HG03521 (cell line): Measurements from ENCODE around the gene GRHPR.
"Not testable (repeated sequence)": the region's sequence is repeated elsewhere in the genome, so short reads cannot be mapped to it uniquely, and the experiment has no call there.

ENCODE experiments used
- ATAC-seq: cut with Tn5 transposase; IDR thresholded peaks from one replicate; pipeline ENCODE4 v1.9.1; 2021; ENCODE audit warnings: mild to moderate bottlenecking, moderate library complexity; ENCODE audit not compliant: unreplicated experiment

GRHPR gene

DNA sequence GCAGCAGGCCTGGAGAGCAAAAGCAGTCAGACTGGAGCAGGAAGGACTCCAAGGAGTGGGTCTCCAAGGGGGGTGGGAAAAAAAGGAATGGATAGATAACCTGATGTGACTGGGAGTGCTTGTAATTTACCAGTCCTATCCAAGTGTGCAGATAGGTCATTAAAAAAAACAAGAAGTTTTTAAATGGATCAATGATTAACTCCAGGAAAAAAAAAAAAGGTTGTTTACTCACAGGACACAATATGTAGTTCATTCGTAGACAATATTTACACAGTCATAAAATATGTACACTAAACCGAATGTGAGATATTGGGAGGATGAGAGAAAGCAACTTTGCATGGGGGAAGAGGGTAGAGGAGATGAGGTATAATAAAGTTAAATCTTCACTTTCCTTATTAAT, 22.4 kb downstream of the GRHPR start:
- no peak for ATAC-seq

DNA sequence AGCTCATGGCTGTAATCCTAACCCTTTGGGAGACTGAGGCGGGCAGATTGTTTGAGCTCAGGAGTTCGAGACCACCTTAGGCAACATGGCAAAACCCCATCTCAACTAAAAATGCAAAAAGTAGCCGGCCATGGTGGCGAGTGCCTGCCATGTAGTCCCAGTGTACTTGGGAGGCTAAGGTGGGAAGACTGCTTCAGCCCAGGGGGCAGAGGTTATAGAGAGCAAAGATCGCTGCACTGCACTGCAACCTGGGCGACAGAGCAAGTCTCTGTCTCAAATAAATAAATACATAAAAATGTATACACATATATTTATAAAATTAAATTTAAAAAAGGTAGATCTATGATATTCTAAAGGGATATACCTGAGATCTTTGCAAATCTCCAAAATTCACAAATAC, 23.3 kb downstream of the GRHPR start:
- ATAC-seq: no peak

DNA sequence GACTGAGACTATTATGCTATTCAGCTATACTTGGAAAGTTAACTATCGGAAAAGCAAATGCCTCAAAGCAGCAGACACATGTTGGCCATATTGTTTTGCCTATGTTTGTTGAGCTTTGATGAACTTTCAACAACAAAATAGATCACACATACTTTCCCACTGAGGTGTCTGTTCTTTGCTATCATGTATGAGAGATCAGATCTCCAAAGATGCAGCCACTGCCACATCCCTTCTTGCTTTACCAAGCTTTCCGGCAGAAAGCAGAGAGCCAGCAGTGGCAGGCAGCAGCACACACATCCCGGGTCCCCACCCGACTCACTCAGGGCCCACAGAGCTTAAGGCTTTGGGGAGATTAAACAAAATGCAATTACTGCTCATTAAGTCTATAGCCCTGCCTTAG, 23.9 kb downstream of the GRHPR start:
- ATAC-seq: no peak

DNA sequence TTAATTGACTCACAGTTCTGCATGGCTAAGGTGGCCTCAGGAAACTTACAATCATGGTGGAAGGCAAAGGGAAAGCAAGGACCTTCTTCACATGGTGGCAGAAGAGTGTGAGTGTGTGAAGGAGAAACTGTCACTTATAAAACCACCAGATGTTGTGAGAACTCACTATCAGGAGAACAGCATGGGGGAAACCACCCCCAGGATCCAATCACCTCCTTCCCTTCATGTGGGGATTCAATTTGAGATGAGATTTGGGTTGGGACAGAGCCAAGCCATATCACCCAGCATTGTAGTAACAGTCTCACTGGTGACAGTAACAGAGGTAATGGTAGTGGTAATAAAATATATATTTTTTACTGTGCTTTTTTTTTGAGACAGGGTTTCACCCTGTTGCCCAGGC, 24.6 kb downstream of the GRHPR start:
- ATAC-seq: no peak

DNA sequence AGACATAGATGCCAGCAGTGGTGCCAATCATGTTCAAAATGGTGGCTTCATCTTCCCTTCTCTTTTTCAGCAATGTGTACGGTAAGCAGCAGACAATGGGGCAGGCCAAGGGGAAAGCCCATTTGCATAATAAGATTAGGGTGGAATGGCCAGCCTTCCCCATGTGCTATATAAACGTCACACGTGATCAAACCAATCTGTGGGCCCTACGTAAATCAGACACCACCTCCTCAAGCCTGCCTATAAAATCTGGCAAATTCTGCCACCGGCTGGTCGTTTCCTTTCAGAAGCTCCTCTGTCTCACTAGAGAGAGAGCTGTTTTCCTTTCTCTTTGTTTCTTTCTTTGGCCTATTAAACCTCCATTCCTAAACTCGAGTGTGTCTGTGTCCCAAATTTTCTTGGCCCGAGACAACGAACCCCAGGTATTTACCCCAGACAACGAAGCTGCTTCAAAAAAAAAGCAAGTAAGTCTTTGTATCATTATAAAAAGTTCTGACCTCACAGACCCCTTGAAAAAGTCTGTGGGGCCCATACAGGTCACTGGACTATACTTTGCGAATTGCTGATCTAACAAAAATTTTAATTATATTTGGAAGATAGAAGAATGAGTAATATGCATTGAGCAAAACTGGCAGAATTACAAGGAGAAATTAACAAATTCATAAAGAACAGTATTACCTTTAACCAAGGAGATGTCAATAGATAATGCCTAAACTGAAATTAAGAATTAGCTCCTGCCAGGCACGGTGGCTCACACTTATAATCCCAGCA, 27.6 kb downstream of the GRHPR start:
- no peak for ATAC-seq

DNA sequence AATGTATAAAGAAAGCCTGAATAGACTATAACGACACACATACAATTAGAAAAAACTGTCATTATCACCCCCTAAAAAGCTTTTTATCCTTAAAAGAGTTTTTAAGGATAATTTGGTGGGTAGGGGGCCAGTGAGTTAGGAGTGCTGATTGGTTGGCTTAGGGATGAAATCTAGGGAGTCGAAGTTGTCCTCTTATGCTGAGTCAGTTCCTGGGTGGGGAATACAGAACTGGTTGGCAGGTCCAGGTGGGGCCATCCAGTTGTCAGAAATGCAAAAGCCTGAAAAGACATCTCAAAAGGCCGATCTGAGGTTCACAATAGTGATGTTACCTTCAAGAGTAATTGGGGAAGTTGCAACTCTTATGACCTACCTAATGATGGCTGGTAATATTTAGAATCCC, 29.1 kb downstream of the GRHPR start:
- ATAC-seq: no peak

DNA sequence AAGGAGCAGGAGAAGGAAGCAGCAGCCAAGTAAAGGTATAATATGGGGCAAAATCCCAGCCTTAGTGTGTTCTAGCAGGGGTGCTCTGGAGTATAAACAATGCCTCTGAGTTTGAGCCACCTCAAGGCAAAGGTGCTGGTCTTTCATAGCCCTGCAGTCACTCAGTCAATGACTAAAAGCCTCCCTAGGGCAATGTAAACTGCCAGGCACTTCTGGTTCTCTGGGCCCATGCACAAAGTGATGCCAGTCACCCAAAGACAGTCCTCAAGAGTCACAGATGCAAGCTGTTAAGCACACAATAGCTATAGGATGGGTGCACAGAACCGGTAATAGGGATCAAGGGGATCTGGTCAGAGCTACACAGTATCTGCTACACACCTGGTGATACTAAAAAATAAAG, 30.1 kb downstream of the GRHPR start:
- ATAC-seq: no peak

DNA sequence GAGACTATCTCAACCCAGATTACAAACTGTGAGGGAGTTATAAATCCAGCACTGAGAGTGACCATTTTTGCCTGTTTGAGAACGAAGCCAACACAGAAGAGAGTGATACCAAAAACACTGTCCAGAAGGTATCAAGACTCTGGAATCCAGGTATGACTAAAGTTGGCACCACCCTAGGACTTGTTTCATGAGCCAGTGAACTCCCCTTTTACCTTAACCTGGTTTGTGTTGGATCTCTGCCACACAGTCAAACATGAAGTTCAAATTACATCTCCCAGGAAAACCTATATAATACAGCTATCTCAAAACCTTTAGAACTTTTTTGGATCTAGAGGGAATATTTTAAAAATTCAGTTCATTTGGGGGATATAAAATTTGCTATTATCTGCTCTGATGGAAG, 31.3 kb downstream of the GRHPR start:
- ATAC-seq: no peak

DNA sequence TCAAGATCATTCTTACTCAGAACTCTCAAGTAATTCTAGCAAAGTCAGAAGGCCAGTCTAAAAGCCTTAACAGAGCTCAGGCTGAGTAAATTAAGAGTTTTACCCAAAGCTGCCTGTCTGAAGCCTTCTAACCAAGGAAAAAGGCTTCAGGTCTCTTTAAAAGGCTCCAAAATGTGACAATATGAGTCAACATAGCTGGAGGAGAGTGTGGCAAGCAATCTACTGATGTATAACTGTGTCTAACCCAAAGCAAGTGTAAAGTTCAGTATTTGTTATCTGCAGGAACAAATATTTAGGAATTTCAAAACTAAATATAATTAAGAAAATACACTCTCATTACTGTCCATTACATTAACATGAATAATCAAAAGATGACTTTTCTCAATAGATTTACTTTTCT, 31.7 kb downstream of the GRHPR start:
- no peak for ATAC-seq

DNA sequence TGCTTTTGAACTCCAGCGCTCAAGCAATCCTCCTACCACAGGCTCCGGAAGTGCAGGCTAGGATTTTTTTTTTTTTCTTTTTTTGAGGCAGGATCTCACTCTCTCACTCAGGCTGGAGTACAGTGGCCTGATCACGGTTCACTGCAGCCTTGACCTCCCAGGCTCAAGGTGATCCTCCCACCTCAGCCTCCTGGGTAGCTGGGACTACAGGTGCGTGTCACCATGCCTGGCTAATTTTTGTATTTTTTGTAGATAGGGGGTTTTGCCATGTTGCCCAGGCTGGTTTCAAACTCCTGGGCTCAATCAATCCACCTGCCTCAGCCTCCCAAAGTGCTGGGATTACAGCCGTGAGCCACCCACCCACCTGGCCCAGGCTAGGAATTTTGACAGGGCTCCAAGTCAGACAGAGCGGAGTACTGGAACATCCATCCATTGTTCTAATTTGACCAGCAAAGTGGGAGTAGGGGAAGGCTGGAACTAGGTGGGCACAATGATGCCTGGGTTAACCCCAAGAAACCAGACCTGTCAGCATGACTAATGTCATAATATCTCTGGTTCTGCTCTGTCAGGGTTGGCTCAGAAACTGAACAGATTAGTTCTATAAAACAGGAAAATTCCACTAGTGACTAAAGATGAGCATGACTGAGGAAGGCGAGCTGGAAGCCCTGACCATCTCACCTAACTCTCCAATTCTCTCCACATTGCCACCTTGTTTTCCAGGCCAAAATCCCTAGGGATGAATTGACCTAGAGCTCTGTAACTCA, 33.6 kb downstream of the GRHPR start:
- no peak for ATAC-seq

DNA sequence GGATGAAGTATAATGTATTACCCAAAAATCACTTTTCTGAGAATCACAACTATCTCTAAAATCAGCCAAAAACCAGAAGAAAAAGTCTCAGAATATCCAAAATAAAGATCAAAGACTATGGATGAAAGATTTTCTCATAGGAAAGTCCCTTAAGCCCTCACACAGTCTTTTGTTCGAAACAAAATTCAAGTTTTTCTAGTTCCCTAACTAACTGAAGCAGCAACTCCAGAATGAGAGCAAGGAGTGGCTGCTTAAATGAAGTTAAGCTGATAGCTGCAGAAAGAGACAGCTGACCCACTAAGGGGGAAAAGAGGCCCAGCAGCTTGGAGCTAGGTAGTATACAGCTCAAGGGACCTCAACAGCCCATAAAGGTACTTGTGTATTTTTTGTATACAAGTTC, 34.3 kb downstream of the GRHPR start:
- no peak for ATAC-seq

DNA sequence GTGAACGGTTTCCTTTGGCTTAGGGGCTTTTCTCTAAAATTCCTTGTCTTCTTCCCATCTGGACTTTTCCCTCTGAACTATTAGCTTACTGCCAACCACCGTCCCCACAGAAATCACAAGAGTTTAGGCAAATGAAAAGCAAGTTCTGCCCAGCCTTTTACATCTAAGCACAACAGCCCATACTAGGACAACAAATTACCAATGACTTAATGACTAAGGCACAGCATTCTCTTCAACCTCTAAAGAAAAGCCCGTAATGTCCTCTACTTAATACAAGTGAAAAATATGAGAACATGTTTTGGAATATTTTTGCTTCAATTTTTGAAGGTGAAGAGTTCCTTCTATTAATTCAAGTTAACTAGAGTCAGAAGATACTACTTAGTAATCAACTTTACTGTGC, 41.5 kb downstream of the GRHPR start:
- no peak for ATAC-seq

DNA sequence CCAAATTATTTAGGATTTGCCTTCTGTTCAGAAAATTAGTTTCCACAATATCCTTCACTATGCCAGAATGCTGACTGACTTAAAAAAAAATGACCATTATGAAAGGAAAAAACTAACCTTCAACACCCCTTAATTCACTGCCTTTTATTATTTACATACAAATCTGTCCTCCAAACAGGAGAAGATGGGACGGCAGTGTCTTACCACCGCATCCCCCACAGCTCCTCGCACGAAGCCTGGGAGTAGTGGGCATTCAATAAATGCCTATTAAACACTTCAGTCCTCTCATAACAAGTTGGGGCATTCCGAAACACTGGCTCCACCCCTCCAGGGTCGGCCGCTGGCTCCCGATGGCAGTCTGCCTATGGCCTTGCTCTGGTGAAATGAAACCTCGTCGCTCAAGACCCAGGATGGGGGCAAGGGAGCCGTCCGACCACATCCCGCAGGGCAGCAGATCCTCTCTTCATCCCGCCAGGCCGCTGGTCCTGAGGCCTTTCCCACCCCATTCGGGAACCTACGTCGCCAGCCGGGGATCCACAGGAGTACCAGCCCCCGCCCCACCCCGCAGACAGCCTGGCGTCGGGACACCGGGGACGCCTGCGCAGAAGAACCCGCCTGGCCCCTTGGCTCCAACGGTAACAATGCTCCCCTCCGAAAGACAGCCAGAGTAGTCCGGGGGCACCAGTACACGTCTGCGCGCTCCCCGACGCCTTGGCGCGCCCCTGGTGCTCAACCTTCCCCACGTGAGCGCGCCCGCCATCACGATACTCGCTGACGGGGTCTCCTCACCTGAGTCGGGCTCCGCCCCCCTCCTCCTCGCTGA, 42.1 kb downstream of the GRHPR start:
- ATAC-seq: peak; percentile 34

DNA sequence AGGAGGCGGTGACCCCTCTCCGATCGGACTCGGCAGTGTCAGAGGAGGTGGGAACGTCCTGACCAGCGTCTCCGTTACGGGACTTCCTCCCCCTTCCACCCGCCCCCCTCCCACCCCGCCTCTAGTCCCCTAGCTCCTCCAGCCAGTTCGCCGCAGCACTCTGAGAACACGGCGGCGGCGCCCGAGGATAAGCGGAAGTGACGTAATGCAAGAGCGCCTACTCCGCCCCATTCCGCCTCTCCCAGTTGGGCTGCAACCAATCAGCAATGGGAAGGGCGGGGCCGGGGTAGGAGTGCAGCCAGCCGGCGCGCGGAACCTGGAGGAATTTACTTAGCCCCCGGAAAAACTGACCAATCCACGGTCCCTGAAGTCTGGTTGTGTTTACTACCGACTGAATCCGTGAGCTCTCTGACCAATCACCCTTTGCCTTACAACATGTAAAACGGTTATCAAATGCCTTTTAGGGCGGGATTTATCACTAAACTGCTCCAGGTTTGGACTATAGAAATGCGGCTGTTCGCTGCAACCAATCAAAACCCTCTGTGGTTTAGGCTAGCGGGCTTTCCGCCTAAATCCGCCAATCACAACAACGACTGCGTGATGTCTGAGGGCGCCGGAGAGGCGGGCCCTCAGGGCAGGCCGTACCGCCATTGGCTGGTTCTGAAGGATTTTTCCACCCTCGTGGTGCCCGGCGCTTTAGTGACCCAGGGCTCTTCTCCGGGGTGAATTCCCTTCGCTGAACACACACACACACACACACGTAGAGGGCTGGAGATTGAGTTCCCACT, 42.9 kb downstream of the GRHPR start, which contains the start of gene ZBTB5:
TSS of gene ZBTB5 (minus strand) at position 202 of the 788 bp plus-strand sequence. CDS start 22,899 bp downstream, outside the sequence.
- peak; percentile 72 for ATAC-seq

DNA sequence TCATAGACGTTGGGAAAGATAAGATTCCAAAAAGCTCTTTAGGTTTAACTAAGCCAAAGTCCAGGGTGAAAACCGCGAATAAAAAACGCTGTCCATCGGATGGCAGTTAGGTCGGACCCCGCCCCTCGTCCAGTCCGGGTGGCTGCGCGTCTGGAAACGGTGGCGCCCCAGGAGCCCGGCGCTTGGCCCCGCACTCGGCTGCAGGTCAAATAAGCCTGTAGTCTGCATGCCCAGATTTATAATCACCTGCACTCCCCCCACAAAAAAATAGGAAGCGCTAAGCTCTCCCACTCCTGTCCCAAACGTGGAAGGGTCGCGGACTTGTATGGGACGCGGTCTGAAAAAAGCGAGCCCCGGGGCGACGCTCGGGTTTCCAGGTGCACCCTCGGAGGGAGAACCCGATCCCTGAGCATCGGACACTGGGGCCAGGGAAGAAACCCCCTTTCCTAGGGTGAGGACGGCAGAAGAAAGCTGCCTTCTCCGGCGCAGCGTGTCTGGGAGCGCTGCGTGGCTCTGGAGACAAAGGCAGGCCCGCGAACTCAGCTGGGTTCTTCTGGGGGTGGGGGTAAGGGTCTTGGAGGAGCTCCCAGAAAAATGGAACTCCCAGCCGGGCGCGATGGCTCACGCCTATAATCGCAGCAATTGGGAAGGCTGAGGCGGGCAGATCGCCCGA, 43.7 kb downstream of the GRHPR start:
- ATAC-seq: peak; percentile 10

DNA sequence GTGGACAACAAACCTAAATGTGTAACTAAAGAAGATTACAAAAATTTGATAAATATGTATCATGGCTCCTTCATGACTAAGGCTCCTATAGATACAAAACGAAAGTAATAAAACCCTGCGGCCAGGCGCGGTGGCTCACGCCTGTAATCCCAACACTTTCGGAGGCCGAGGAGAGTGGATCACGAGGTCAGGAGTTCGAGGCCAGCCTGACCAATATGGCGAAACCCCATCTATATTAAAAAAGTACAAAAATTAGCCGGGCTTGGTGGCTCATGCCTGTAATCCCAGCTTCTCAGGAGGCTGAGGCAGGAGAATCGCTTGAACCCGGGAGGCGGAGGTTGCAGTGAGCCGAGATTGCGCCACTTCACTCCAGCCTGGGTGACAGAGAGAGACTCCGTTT, 45.0 kb downstream of the GRHPR start:
- ATAC-seq: not testable (repeated sequence)

DNA sequence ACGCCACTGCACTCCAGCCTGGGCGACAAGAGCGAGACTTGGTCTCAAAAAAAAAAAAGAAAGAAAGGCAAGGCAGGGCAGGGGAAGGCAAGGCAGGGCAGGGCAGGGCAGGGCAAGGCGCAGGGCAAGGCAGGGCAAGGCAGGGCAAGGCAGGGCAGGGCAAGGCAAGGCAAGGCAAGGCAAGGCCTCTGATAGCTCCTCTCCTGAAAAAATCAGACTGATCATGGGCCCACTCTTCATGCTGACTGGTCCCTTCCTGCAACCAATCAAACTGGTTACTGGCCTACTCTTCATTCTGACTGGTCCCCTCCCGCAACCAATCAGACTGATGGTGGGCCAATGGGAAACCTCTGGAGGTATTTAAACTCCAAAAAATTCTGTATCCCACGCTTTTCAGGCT, 46.1 kb downstream of the GRHPR start:
- ATAC-seq: no peak

DNA sequence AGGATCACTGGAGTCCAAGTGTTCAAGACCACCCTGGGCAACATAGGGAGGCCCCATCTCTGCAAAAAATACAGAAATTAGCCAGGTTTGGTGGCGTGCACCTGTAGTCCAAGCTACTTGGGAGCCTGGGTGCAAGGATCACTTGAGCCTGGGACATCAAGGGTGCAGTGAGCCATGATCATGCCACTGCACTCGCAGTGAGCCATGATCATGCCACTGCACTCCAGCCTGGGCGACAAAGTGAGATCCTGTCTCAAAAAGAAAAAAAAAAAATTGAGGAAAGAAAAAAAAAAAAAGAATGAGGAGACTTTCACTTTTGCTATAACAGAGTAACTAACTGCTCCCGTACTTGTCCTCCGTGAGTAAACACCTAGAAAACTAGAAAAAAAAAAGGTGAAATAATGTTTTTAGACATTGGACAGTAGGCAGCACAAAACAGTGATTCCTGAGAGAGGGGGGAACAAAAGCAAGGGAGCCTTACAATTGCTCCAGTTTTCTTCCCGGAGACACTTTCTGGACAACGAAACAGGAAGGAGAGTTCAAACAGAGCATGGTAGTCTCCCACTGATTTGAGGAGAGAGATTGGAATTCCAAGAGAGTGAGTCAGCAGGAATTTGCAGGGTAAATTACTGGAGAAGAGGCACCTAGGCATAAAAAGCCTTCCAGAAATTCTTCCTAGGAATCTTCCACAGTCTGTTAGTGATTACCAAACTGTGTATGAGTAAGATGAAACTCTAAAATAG, 49.6 kb downstream of the GRHPR start:
- ATAC-seq: no peak

DNA sequence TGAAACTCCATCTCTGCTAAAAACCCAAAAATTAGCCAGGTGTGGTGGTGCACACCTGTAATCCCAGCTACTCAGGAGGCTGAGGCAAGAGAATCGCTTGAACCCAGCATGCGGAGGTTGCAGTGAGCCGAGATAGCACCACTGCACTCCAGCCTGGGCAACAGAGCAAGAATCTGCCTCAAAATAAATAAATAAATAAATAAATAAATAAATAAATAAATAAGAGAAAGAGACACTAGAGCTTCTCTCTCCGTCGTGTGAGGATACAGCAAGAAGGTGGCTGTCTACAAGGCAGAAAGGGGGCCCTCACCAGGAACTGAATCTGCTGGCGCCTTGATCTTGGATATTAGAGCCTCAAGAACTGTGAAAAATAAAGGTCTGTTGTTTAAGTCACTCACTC, 51.5 kb downstream of the GRHPR start:
- not testable (repeated sequence) for ATAC-seq
